ENCODE results near the gene EPB42. TPM values are rescaled to one million over a fixed set of nuclear protein-coding genes. Genes with fewer than 3 reads are reported as not detected.

The EPB42 gene
- total and polyA plus RNA-seq, 4 donors, result 0.03 to 11.1 (median 0.18) TPM; not detected in 1

DNA sequence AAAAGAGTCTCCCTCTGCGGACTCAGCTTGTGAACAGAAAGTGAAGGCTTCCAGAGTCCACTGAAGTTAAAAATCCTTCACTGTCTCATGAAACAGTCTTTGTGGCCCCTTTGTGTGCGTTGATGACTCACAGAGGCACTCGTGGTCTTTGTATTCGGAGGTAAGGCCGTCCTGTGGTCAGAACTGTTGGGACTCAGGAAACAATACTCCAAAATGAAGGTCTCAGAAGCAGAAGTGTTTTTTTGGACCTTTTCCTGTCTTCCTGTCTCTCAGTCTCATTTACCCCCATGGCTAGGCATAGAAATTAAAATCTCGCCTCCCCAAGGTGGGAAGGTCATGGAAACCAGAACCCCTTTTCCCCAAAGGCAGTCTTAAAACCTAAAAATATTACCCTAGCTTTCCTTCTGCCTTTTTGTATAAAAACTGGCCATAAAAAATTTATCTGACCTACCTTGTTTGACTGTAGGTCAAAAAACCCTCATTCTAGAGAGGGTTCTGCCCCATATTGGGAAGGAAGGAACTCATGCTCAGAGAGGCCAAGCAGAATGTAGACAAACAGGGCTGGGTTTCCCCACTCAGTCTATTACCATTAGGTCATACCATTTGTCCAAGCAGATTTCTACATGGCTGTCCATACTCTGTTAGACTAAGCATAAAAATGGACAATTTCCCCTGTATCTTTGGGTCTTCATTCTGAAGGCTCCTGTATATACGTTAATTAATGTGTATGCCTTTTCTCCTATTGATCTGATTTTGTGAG, 19.1 kb upstream of the EPB42 start:
- whole genome bisulfite sequencing, 2 donors, result 38 to 53% methylated on average over 7 of the region's 7 CpGs
- TF ChIP-seq, protein P1, sequence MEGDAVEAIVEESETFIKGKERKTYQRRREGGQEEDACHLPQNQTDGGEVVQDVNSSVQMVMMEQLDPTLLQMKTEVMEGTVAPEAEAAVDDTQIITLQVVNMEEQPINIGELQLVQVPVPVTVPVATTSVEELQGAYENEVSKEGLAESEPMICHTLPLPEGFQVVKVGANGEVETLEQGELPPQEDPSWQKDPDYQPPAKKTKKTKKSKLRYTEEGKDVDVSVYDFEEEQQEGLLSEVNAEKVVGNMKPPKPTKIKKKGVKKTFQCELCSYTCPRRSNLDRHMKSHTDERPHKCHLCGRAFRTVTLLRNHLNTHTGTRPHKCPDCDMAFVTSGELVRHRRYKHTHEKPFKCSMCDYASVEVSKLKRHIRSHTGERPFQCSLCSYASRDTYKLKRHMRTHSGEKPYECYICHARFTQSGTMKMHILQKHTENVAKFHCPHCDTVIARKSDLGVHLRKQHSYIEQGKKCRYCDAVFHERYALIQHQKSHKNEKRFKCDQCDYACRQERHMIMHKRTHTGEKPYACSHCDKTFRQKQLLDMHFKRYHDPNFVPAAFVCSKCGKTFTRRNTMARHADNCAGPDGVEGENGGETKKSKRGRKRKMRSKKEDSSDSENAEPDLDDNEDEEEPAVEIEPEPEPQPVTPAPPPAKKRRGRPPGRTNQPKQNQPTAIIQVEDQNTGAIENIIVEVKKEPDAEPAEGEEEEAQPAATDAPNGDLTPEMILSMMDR (IDR thresholded peaks at IDR 0.05; ENCODE audit: control extremely low read depth, extremely low read depth), result no peak
- no peak for ATAC-seq (ENCODE audit: insufficient read depth, low FRiP score)

DNA sequence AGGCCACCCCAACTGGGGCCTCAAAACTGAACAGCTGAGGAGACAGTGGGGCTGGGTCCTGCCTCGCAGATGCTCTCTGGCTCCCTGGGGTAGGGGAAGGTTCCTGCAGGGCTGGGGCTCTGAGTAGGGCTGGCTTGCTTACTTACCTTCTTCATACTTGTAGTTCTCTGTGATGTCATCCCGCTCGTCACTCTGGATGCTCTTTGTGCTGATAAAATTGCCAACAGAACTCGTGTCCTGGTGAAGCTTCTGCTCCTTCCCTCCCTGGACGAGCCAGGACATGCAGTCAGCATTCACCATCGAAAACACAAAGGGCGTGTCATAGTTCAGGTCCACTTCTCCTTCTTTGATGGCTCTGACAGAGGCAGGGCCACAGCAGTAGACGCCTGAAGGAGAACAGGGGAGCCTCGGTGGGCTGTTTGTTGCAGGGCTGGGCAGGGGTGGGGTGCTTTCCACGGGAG, 17.9 kb upstream of the EPB42 start:
- DNase-seq, result no peak
- 43 to 65% methylated on average over 10 of the region's 10 CpGs for WGBS, 2 donors
- H3K4me1 ChIP-seq (ENCODE audit: control insufficient read depth in 5 of 5, insufficient read depth in 5 of 5, low read length in 5 of 5), result no peaks in the 10 kb centered on the region
- no peak overlapping the region for H3K4me3 ChIP-seq
- ATAC-seq (ENCODE audit: insufficient read depth, low FRiP score), result no peak
- no peaks in the 10 kb centered on the region for H3K36me3 ChIP-seq (ENCODE audit: control insufficient read depth in 4 of 4, insufficient read depth in 4 of 4, low read length in 4 of 4)
- TF ChIP-seq, protein P1 (IDR thresholded peaks at IDR 0.05; ENCODE audit: control extremely low read depth, extremely low read depth), result no peak
- H3K9ac ChIP-seq (ENCODE audit: insufficient read depth in 1 of 2, low read length in 2 of 2), result no peak overlapping the region
- no peaks in the 10 kb centered on the region for H3K27me3 ChIP-seq (ENCODE audit: control insufficient read depth in 3 of 3, insufficient read depth in 3 of 3, low read length in 2 of 3)
- H3K9me3 ChIP-seq (ENCODE audit: control insufficient read depth in 4 of 4, insufficient read depth in 3 of 4, low read length in 3 of 4), result peaks cover 0 to 2% (median 0%) of the 10 kb centered on the region in 4 donors
- no peak overlapping the region for H3K27ac ChIP-seq (ENCODE audit: low read depth in 1 of 2, low read length in 1 of 2)

More for the DNA sequence above, 19.1 kb upstream of the EPB42 start:
- Histone ChIP-seq H3K27me3 (ENCODE audit: control insufficient read depth in 3 of 3, insufficient read depth in 3 of 3, low read length in 2 of 3) (no peaks in the 10 kb centered on the region), H3K9me3 (ENCODE audit: control insufficient read depth in 4 of 4, insufficient read depth in 3 of 4, low read length in 3 of 4) (peaks cover 0 to 2% (median 0%) of the 10 kb centered on the region in 4 donors), H3K4me1 (ENCODE audit: control insufficient read depth in 5 of 5, insufficient read depth in 5 of 5, low read length in 5 of 5) (no peaks in the 10 kb centered on the region), H3K9ac (ENCODE audit: insufficient read depth in 1 of 2, low read length in 2 of 2) (no peak overlapping the region), H3K4me3 (no peak overlapping the region), H3K36me3 (ENCODE audit: control insufficient read depth in 4 of 4, insufficient read depth in 4 of 4, low read length in 4 of 4) (no peaks in the 10 kb centered on the region), H3K27ac (ENCODE audit: low read depth in 1 of 2, low read length in 1 of 2) (no peak overlapping the region)
- no peak for DNase-seq

DNA sequence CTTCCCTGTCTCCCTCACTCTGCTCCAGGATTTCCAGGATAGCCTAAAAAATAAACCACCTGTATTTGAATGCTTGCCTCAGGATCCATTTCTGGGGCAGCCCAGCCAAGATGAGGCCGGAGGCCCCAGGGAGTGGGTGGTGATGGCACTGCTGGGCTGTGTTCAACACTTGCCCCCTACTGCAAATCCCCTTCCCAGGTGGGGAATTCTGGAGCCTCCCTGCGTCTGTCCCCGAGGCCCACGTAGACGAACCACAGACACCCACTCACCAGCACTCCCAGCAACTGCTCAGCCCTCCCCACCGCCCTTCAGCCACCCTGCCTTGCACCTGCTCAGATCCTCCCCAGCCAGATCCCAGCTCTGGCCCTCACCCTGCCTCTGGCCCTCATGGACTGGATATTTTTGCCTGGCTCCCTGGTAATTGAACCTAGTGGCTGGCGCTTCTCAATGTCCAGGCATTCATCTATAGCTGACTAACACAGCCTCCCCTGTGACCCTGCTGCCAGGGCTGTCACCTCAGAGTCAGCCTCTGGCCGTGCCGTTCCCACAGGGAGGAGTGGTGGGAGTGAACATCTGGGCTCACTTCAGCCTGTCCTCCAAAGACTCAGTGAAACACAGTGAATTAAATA, 17.1 kb upstream of the EPB42 start:
- WGBS, 2 donors, result 77 to 83% methylated on average over 9 of the region's 9 CpGs

More for the DNA sequence above, 17.1 kb upstream of the EPB42 start:
- H3K4me3 ChIP-seq, result no peak overlapping the region
- H3K4me1 ChIP-seq (ENCODE audit: control insufficient read depth in 5 of 5, insufficient read depth in 5 of 5, low read length in 5 of 5), result peaks cover 0 to 2% (median 0%) of the 10 kb centered on the region in 5 donors
- H3K9ac ChIP-seq (ENCODE audit: insufficient read depth in 1 of 2, low read length in 2 of 2), result no peak overlapping the region
- DNase-seq, result no peak
- ATAC-seq (ENCODE audit: insufficient read depth, low FRiP score), result no peak
- no peak overlapping the region for H3K27ac ChIP-seq (ENCODE audit: low read depth in 1 of 2, low read length in 1 of 2)
- no peaks in the 10 kb centered on the region for H3K27me3 ChIP-seq (ENCODE audit: control insufficient read depth in 3 of 3, insufficient read depth in 3 of 3, low read length in 2 of 3)
- no peaks in the 10 kb centered on the region for H3K36me3 ChIP-seq (ENCODE audit: control insufficient read depth in 4 of 4, insufficient read depth in 4 of 4, low read length in 4 of 4)
- peaks cover 0 to 2% (median 0%) of the 10 kb centered on the region in 4 donors for H3K9me3 ChIP-seq (ENCODE audit: control insufficient read depth in 4 of 4, insufficient read depth in 3 of 4, low read length in 3 of 4)
- TF ChIP-seq, protein P1 (IDR thresholded peaks at IDR 0.05; ENCODE audit: control extremely low read depth, extremely low read depth), result no peak
